GM18519 (cell line): ENCODE data around the gene PFN3.
"Not testable (repeated sequence)": the region's sequence is repeated elsewhere in the genome, so short reads cannot be mapped to it uniquely, and the experiment has no call there.

Experiments used
- ATAC-seq: cut with Tn5 transposase; IDR thresholded peaks from one replicate; pipeline ENCODE4 v1.9.1; 2021; ENCODE audit warnings: mild to moderate bottlenecking, moderate library complexity; ENCODE audit not compliant: unreplicated experiment, low FRiP score

The PFN3 gene

DNA sequence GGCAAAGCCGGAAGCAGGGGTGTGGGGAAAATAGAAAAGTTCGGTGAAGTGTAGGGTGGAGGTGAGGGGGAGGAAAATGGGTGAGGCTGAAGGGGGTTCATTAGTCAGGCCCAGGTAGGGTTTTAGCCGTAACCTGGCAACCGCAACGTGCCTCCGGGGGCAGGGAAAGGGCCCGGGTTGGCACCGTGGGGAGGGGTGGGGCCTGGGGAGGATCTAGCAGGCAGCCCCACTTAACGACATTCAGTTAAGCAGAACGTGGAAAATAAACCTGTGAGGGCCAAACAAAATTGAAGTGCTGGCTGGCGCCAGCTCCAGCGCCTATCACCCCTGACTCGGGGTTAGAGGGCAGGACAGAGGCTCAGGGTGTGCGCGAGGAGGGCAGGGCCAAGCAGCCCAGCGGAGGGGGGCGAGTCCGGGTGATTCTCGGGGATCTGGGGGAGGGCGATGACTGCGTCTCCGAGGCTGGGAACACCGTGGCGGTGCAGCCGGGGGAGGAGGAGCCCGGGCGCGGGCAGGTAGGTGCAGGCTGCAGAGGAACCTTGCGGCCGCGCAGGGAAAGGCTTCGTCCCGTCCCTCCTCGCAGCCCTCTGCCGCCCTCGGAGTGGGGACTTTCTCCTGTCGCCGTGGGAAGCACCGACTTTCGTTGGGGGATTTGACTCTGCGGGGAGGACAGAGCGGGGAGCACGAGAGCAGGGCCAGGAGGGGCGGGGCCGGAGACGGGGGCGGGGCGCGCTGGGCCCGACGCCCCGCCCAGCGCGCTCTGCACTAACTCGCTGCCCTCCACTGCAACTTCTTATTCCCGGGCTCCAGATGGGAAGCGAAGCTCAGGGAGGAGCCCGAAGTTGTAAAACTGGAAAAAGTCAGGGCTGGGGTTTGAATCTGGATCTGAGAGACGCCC, 37.6 kb downstream of the PFN3 start:
- ATAC-seq = no peak

DNA sequence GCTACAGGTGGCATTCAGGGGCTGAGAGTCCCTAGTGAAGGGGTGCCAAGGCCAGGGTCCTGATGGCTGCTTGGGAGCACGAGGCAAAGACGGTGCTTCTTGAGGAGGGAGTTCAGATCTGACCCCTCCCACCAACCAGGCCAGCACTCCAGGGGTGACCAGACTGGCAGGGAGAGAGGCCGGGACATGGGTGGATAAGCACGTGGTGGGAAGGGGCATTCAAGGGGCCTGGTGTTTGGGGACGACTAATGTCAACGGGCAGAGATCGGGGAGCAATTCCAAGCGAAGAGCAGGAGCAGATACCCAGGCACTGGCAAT, 38.2 kb downstream of the PFN3 start:
- ATAC-seq = no peak

DNA sequence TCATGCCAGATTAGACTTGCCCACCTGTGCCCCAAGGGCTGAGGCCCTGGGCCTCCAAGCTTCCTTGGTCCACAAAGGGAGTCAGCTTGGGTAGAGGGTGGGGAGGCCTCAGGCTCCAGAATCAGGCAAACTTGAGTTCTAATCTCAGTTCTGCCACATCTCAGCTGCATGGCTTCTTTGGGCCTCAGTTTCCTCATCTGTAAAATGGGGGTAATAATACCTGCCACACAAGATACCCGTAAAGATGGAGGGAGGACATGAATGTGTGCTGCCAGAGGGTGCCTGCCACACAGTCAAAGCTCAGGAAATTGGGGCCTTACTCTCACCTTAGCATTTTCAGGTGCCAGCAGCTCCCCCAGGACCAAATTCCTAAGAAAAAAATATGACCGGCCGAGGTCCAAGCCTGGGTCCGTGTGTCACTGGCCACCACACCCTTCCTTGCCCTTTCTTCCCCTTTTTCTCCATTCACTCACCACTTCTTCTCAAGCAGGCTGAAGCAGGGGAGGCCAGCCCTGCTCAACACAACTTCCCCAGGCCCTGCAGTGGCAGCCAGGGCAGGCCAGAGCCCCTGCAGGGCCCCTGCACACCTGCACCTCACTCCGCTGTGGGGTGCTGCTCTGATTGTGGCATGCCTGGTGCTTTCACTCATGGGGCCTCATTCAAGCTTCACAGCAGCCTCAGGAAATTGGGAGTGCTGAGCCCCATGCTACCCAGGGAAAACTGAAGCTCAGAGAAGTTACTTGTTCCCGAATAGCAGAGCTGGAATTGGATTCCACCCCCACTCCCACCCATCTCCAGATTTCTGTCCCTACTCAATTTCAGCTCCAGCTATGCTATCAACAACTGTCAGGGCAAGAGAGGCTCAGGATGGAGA, 38.8 kb downstream of the PFN3 start:
- no peak for ATAC-seq

DNA sequence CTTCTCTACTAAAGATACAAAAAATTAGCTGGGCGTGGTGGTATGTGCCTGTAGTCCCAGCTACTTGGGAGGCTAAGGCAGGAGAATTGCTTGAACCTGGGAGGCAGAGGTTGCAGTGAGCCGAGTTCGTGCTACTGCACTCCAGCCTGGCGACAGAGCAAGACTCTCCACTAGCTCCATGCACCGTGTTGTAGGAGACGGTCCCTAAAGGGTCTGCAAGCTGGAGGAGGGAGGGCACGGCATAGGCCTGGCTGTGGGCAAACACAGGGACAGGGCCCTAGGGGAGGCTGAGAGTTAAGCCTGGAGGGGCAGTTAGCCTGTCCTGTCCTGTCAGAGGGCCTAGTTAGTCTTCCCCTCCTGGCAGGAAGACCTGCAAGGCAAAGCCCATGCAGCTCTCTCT, 39.7 kb downstream of the PFN3 start:
- ATAC-seq = not testable (repeated sequence)

DNA sequence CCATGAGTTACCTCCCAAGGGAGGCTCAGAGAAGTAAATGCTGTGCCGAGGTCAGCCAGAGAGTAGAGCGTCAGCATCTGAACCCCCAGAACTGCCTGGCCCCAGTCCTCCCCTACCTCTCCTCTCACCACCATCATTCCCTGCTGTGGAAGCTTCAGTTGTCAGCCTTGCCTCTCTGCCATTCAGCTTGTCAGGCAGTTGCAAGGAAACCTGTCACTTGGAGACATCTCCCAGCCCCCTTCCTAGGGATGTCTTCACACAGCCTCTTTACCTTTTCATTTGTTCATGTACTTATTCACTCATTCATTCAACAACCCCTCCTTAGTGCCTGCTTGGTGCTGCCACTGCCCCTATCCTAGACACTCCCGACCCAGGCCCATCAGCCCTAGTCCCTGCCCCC, 40.6 kb downstream of the PFN3 start:
- no peak for ATAC-seq

DNA sequence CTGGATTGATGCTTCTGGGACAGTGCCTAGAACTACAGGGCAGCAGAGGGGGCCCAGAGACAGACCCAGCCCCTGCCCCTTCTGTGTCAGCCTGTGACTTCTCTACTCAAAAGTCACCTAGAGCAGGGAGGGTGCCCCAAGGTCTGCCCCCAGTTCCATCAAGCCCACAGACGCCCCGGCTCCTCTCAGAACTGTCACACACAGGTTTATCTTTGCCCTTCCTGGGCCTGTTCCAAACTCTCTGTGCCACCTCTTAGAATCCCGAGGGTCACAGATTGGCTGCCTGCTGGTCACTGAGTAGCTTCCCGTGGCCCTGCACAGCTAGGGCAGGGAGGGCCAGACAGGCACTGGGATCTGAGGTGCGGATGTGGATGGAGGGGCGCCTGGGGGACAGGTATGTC, 41.0 kb downstream of the PFN3 start:
- no peak for ATAC-seq

DNA sequence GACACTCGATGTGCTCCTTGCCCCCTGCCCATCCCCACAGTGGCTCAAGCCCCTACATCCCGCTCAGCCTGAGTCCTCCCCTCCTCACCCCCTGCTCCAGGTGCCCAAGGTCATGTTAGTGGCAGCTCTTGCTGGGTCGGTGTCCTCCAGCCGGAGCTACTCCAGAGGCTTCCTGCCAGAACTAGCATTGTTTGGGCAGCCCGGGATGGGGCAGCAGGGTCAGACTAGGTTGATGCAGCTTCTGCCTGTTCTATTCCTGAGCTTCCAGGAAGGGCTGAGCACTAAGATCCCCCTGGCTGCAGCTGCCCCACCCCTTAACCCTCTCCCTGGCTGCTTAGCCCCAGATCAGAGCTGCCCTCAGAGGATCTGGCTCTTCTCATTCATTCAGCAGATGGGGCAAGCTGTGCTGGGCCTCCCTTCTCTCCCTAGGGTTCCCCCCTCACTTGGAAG, 42.1 kb downstream of the PFN3 start:
- no peak for ATAC-seq

DNA sequence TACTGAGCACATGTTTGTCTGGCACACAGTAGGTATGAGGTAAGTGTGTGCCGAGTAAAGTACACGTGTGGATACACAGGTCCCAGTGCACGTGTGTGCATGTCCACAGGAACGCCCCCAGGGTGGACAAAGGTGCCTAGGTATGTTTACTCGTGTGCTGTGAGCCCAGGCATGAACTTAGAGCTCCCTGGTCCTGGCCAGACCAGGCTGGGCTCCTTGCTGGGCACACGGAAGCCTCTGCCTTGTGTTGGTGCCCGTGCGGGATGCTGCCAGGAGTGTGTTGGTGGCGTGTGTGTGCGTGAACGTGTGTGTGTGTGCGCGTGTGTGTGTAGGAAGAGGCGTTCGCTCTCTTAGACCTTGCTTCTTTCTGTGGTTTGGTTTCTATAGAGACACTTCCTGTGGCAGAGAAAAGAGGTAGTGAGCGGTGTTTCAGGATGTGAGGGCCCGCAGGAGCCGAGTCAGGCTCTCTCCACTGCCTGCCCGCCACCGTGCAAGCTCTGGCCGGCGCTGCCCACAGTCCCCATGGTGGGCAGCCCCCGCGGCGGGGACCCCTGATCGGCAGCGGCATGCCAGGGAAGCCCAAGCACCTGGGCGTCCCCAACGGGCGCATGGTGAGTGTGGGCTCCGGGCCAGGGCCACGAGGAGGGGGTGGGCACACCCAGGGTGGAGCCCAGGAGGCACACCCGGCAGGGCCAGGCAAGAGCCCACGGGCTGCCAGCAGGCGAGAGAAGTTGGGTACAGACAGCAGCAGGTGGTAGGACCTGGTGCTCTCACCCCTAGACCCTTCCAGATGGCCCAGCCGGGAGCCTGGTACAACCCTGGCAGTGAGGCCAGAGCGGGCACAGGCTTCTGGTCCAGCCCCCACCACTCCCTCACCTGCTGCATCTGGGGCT, 42.8 kb downstream of the PFN3 start, which contains the start of gene RGS14:
Gene RGS14, plus strand, starts transcription at position 466 of the 893 bp plus-strand sequence. Its CDS starts 101 bp downstream, at position 567.
- peak; percentile 83 for ATAC-seq

DNA sequence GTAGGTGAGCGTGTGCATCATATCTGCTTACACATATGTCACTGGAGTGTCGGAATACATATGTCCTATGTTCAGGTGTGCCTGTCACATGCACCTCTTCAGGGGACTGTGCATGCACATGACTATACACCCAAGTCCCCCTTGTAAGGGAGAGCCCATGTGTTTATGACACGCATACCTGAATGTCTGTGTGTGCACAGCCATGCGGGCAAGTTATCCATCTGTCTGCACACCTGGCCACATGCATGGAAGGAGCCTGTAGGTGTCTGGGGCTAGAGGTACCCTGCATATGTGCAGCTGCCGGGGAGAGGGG, 43.4 kb downstream of the PFN3 start:
- no peak for ATAC-seq

DNA sequence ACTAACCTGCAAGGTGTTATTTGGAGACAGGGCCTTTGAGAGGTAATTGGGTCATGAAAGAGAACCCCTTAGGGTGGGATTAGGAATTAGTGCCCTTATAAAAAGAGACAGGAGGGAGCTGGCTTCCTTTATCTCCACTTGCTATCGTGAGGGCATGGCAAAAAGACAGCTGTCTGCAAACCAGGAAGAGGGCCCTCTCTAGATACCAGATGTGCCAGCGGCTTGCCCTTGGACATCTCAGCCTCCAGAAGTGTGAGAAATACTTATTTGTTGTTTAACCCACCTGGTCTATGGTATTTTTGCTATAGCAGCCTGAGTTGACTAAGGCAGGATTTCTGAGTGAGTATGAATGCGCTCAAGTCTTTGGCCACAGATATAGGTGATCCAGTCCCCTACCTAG, 43.7 kb downstream of the PFN3 start:
- ATAC-seq = no peak

DNA sequence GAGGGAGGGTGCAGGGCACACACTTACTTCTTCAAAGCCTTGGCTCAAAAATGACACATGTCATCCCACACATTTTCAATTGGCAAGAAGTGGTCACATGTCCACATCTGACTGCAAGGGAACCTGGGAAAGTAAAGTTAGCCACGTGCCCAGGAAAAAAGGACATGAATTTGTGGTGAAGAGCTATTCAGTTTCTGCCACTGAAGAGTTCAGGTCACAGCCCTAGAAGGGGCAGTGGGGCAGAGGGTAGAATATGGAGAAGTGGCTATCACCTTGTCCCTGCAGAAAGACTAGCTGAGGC, 44.6 kb downstream of the PFN3 start:
- no peak for ATAC-seq

DNA sequence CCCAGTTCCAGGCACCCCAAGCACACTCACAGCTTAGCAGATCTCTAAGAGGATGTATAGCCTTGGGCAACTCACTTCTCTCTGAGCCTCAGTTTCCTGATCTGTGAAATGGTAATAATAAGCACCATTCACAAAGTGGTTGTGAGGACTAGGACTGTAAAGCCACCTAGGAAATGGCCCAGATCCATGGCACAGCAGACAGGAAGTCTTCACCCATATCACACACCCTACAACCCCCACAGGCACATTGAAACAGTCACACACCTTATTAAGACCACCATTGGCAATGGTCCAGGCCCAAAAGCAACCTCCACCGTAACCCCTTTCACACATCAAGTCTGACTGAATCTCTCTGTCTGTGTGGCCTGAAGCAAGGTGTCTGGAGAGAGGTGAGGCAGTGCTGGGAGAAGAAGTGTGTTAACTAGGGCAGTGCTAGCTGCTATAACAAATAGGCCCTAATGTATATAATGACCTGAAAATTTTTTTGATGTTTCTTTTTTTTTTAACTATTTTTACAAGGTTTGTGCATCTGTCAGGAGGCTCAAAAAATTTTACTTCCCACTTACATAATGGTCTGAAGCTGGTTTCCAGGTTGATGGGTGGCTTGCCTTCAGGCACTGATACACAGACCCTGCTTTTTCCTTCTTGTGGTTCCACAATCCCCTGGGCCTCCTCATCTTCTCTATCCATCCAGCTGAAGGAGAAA, 45.1 kb downstream of the PFN3 start:
- no peak for ATAC-seq

DNA sequence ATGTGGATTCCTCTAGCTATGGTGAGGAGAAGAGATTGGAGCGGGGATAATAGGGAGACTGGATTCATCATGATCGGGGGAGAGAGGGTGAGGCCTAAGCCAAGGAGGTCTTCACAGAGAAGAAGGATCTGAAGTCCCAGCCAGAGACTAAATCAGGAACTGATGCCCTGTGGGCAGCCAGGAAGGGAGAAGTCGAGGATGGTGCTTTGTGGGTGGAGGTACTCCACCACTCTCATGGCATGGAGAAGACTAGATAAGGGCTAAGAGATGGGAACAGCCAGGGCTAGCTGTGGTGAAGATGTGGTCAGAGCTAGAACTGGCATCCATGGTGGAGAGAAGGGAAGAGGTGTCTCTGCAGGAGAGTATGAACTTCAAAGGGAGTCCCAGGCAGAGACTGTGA, 45.8 kb downstream of the PFN3 start:
- ATAC-seq = no peak

DNA sequence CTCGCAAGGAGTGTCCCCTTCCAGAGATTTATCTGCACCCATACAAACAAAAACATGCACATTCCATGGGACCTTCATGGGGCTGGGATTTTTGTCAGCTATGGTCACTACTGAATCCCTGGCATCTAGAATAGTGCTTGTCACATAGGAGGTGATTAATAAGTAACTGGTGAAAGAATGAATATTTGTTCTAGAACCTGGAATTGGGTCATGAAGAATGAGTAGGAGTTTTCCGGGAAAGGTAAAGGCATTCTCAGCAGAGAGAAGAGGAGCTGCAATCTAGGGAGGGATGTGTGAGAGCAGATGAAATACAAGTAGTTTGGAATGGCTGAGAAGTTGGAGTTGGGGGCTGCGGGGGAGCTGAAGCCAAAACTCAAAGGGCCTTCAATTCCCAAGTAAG, 46.2 kb downstream of the PFN3 start:
- ATAC-seq = no peak

DNA sequence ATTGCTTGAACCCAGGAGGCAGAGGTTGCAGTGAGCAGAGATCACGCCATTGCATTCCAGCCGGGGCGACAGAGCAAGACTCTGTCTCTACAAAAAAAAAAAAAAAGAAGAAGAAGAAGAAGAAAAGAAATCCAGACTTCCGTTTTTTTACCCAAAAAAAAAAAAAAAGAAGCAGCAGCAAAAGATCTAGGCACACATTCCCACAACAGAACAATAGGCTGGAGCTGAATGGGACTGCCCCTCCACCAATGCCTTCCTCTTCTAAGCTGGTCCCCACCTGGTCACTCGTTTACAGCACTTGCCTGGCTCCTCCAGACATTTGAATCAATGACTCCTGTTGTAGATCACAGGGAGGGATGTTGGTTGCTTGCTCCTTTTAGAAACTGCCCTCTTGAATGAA, 47.4 kb downstream of the PFN3 start:
- no peak for ATAC-seq

DNA sequence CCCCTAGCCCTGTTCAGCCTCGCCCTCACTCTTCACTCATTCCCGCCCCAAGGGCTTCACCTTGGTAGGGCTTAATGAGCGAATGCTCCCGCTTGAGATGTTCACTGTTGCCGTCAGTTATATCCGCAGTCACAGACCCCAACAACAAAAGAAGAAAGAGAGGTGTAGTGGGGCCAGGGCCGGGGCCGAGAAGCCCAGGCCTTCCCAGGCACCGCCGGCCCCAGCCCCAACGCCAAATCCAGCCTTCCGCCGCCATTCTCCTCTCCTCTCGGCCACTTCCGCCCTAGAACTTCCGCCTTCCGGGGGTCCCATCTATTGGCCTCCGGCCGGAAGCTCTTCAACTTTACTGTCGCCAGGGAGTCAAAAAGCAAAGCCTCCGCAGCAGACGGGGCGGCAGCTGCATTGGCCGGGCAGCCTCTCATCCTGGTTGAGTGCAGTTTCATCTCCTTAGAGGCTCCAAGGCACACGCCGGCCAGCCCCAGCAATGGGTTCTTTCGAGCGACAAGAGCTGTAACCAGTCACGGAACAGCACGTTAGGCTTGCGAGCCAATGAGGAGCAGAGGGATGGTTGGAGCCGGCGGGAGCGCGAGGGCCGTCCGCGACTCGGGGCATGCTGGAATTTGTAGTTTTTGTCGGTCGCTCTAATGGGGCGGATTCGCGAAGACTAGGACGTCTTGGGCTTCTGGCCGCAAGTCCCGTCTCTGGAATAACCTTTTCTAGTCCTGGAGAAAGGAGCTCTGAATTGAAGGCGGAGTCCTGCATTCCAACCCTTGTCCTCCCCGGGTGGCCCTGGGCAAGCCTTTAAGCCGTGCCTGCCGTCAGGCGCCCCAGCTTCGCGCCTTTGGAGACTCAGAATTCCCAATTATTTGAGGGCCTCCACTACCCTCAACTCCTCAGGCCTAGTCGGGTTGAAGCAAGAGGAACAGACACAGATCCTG, 48.8 kb downstream of the PFN3 start, which contains the start of gene LMAN2:
Gene LMAN2, minus strand, starts transcription at position 277 of the 938 bp plus-strand sequence. Its CDS starts 21 bp downstream, at position 256.
- peak; percentile 81 for ATAC-seq

DNA sequence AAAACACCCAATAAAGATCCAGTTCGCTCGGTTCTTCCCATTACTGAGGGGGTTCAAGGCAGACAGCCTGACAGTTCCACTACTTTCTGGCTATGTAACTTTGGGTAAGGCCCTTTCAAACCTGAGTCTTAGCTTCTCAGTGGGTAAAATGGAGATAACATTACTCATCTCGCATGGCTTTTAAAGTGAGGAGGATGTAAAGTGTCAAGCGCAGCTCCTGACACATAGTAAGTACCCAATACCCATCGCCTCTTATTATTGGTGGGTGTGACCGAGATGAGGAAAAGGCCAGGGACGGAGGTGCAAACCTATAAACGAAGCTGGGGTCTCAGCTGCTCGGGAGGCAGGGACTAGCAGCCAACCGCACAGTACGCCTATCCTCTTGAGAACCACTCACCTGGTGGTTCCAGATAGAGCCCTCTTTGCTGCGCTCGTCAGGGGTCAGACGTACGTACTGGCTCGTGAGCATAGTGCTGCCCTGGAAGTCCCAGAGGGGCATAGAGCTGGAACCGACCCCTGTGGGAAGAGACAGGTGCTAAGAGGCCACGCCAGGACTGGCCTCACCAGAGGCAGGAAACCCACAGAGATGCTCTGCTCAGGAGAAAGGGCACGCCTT, 49.6 kb downstream of the PFN3 start:
- ATAC-seq = no peak
